ENCODE results near the gene IGF1R.

The IGF1R gene

GRCh38 chr15:98800437-98801233, 152.3 kb downstream of the IGF1R start:
- DNase-seq = peak; percentile 47 to 48

- no peak for DNase-seq
Measured at GRCh38 chr15:98801234-98801561, 152.9 kb downstream of the IGF1R start.

GRCh38 chr15:98802187-98802586, 153.8 kb downstream of the IGF1R start:
- DNase-seq = no peak

- DNase-seq = no peak
Measured at GRCh38 chr15:98803228-98804056, 155.1 kb downstream of the IGF1R start.

- no peak for DNase-seq
Measured at GRCh38 chr15:98804057-98804380, 155.7 kb downstream of the IGF1R start.

GRCh38 chr15:98805434-98806274, 157.3 kb downstream of the IGF1R start:
- DNase-seq = no peak

- no peak for DNase-seq
Measured at GRCh38 chr15:98806275-98806895, 158.0 kb downstream of the IGF1R start.

GRCh38 chr15:98807262-98807661, 158.9 kb downstream of the IGF1R start:
- DNase-seq = peak in 1 of 2 donors; percentile 20

GRCh38 chr15:98809273-98809672, 160.9 kb downstream of the IGF1R start:
- no peak for DNase-seq

- DNase-seq = no peak
Measured at GRCh38 chr15:98812716-98813446, 164.5 kb downstream of the IGF1R start.

- no peak for DNase-seq
Measured at GRCh38 chr15:98813951-98814350, 165.6 kb downstream of the IGF1R start.

GRCh38 chr15:98815207-98815606, 166.9 kb downstream of the IGF1R start:
- no peak for DNase-seq

- DNase-seq = no peak
Measured at GRCh38 chr15:98817745-98818144, 169.4 kb downstream of the IGF1R start.

- peak; percentile 86 to 87 for DNase-seq
Measured at GRCh38 chr15:98823012-98823458, 174.7 kb downstream of the IGF1R start.

- DNase-seq = no peak
Measured at GRCh38 chr15:98823616-98824015, 175.3 kb downstream of the IGF1R start.

- no peak for DNase-seq
Measured at GRCh38 chr15:98824595-98824994, 176.3 kb downstream of the IGF1R start.

GRCh38 chr15:98826658-98827057, 178.3 kb downstream of the IGF1R start:
- no peak for DNase-seq

GRCh38 chr15:98827217-98827616, 178.9 kb downstream of the IGF1R start:
- no peak for DNase-seq

GRCh38 chr15:98830034-98830634, 181.8 kb downstream of the IGF1R start:
- no peak for DNase-seq

- DNase-seq = no peak
Measured at GRCh38 chr15:98834976-98835375, 186.6 kb downstream of the IGF1R start.

- peak; percentile 39 to 82 for DNase-seq
Measured at GRCh38 chr15:98835876-98836275, 187.5 kb downstream of the IGF1R start.

Data from inflammatory macrophage (primary cell).